Left lung (tissue), 10 donors: Measurements from ENCODE around the gene HDAC4. TPM values are rescaled to one million over a fixed set of nuclear protein-coding genes. Genes with fewer than 3 reads are reported as not detected.
A peak's percentile ranks its signal among the peaks of the same experiment; 100 is the strongest.

Experiments
- ATAC-seq: fragments of 200-7000 bp; cut with Tn5 transposase; one replicate; pipeline ENCODE4 v1.9.1; 2020; ENCODE audit warnings: moderate library complexity
- DNase-seq, 4 donors: peaks; one replicate each; pipeline ENCODE4 v3.0.0-alpha.2; 2013 to 2020
- H3K27ac ChIP-seq, 2 donors: fragments of 200-600 bp; sonication (generic) in 1 of 2; one replicate each; pipeline versions ENCODE4 v1.5.0 to v1.8.0; 2020 to 2021
- H3K27me3 ChIP-seq, 2 donors: fragments of 200-600 bp; sonication (generic) in 1 of 2; one replicate each; pipeline versions ENCODE4 v1.5.0 to v1.8.0; 2020 to 2021
- H3K36me3 ChIP-seq, 2 donors: fragments of 200-600 bp; sonication (generic) in 1 of 2; one replicate each; pipeline versions ENCODE4 v1.5.0 to v1.8.0; 2020 to 2021
- H3K4me1 ChIP-seq, 2 donors: fragments of 200-600 bp; one replicate each; pipeline ENCODE4 v1.8.0; 2021
- H3K4me3 ChIP-seq, 2 donors: fragments of 200-600 bp; sonication (generic) in 1 of 2; one replicate each; pipeline versions ENCODE4 v1.5.0 to v1.8.0; 2020 to 2021; ENCODE audit warnings: mild to moderate bottlenecking in 1 of 2
- H3K9me3 ChIP-seq, 2 donors: fragments of 200-600 bp; sonication (generic) in 1 of 2; one replicate each; pipeline versions ENCODE4 v1.5.0 to v1.8.0; 2020 to 2021
- intact Hi-C, 2 donors: fragments of 100-400 bp; cut with DNase I; formaldehyde crosslinking; loops; one replicate each; pipeline versions ENCODE4 v1.11.2 to v1.14.2; 2022
- polyA plus RNA-seq, 6 donors: library from polyadenylated mRNA; unstranded; fragments of 120-200 nt; gene quantifications; one replicate each; pipeline ENCODE4 v1.2.1, GENCODE V29; 2013; ENCODE audit not compliant: insufficient read length in 6 of 6
- total RNA-seq, 2 donors: library from RNA; stranded (reverse); fragmentation: NEBNext Ultra II Directional; extraction: Animal tissue kit (Norgen Biotek cat#: 25700); gene quantifications; one replicate each; pipeline ENCODE4 v1.2.1, GENCODE V29; 2021
- TF ChIP-seq, protein P1 (sequence below), 2 donors: fragments of 200-600 bp; sonication (generic) in 1 of 2; IDR thresholded peaks; one replicate each; pipeline versions ENCODE4 v1.5.0 to v1.8.0; 2021; ENCODE audit warnings: antibody characterized with exemption in 2 of 2
- donor health status: DM: no; HTN: yes; CAD: no.
- donor health status: DM: no; HTN: no; CAD: no.

The HDAC4 gene
- total and polyA plus RNA-seq, 8 donors, result 9.9 to 36.8 (median 12.8) TPM

DNA sequence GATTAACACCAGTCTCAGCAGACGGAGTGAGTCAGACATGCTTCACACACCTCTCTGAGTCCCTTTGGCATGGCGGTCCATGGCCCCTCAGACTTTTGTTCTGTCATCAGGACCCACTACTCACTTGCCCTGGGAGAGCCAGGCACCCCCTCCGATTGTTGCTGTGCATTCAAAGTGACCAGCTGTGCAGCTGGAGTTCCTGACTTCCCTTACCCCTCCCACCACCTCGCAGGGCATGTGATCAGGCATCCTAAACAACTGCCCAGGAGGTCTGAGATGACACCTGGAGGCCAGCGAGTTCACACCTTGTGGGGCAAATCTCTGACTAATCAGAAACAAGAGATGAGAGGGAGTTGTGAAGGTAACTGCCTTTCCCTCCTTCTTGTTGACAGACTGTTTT is 35.3 kb upstream of the HDAC4 start:
- TF ChIP-seq, protein P1, sequence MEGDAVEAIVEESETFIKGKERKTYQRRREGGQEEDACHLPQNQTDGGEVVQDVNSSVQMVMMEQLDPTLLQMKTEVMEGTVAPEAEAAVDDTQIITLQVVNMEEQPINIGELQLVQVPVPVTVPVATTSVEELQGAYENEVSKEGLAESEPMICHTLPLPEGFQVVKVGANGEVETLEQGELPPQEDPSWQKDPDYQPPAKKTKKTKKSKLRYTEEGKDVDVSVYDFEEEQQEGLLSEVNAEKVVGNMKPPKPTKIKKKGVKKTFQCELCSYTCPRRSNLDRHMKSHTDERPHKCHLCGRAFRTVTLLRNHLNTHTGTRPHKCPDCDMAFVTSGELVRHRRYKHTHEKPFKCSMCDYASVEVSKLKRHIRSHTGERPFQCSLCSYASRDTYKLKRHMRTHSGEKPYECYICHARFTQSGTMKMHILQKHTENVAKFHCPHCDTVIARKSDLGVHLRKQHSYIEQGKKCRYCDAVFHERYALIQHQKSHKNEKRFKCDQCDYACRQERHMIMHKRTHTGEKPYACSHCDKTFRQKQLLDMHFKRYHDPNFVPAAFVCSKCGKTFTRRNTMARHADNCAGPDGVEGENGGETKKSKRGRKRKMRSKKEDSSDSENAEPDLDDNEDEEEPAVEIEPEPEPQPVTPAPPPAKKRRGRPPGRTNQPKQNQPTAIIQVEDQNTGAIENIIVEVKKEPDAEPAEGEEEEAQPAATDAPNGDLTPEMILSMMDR (IDR thresholded peaks at IDR 0.05), result no peak
- ATAC-seq (no peak), DNase-seq (no peak)
- peaks cover 0 to 19% of the 10 kb centered on the region in 2 donors for H3K27me3 ChIP-seq
- H3K4me3 ChIP-seq, result no peak overlapping the region
- no peaks in the 10 kb centered on the region for H3K36me3 ChIP-seq
- peaks cover 0 to 38% of the 10 kb centered on the region in 2 donors for H3K4me1 ChIP-seq
- intact Hi-C loops, result no loop called here
- peaks cover 0 to 4% of the 10 kb centered on the region in 2 donors for H3K9me3 ChIP-seq
- peak overlapping the region in 1 of 2 donors; percentile 73 for H3K27ac ChIP-seq

DNA sequence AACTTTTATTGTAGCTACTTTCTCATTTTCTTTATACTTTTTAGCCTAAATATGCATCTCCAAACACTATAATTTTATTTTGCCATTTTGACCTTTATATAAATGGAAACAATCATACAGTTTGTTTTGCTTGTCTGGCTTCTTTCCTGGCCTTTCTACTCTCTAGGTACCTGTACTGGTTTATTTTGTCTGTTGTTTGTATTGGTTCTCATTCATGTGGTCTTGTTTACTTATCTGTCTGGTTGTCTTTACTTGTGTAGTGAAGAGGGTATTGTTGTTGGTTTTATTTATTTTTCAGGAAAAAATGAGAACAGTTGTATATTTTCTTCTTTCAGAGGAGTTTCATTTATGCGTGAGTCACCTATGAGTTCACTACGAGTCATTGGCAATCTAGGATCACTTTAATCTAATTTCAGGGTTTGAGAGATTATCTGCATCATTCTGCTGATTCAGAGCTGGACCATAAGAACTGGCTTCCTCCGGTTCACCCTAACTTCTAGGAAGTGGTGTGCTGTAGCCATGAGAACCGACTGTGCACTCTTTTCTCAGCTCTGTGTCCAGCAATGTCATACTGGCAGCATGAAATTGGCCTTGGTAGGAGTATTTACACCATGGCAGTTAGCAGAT is 33.1 kb upstream of the HDAC4 start:
- intact Hi-C loops, result no loop called here
- H3K4me3 ChIP-seq, result no peak overlapping the region
- peaks cover 0 to 16% of the 10 kb centered on the region in 2 donors for H3K4me1 ChIP-seq
- peaks cover 0 to 4% of the 10 kb centered on the region in 2 donors for H3K9me3 ChIP-seq
- TF ChIP-seq, protein P1 (IDR thresholded peaks at IDR 0.05), result no peak
- no peaks in the 10 kb centered on the region for H3K27me3 ChIP-seq
- no peaks in the 10 kb centered on the region for H3K36me3 ChIP-seq
- ATAC-seq (peak; percentile 31), DNase-seq (no peak)
- no peak overlapping the region for H3K27ac ChIP-seq

DNA sequence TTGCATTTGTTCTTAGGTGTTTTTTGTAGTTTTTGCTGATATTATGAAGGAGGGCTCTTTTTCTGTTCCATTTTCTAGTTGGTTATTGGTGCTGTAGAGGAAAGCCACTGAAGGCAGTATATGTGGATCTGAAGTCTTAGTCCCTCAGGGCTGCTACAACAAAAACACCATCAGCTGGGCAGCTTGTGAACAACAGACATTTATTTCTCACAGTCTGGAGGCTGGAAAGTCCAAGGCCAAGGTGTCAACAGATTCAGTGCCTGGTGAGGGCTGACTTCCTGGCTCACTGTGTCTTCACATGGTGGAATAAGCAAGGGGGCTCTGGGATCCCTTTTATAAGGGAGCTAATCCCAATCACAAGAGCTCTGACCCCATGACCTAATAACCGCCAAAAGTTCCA is 31.4 kb upstream of the HDAC4 start:
- H3K4me3 ChIP-seq, result no peak overlapping the region
- DNase-seq (no peak), ATAC-seq (no peak)
- H3K27ac ChIP-seq, result no peak overlapping the region
- TF ChIP-seq, protein P1 (IDR thresholded peaks at IDR 0.05), result no peak
- H3K36me3 ChIP-seq, result no peaks in the 10 kb centered on the region
- H3K9me3 ChIP-seq, result peaks cover 0 to 4% of the 10 kb centered on the region in 2 donors
- peaks cover 0 to 7% of the 10 kb centered on the region in 2 donors for H3K4me1 ChIP-seq
- intact Hi-C loops, result no loop called here
- no peaks in the 10 kb centered on the region for H3K27me3 ChIP-seq

DNA sequence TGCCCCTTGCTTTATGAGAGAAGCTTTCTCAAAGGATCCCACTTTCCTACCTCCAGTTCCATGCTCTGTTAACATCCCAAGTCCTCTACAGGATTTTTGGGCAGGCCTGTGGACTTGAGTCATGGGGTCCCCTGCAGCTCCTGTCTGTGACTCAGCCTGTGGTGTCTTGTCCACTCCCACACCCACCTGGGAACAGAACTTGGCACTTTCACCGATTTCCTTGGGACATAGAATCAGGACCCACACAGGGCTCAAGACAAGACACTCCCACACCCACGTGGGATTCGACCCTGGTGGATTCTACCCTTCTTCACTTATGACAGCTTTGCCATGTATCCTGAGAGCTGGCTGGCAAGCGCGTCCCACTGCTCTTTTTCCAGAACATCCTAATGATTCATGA is 30.7 kb upstream of the HDAC4 start:
- DNase-seq (no peak), ATAC-seq (no peak)
- intact Hi-C loops, result no loop called here
- Histone ChIP-seq H3K27ac (no peak overlapping the region), H3K4me3 (no peak overlapping the region), H3K36me3 (no peaks in the 10 kb centered on the region), H3K4me1 (peaks cover 0 to 2% of the 10 kb centered on the region in 2 donors), H3K27me3 (no peaks in the 10 kb centered on the region), H3K9me3 (peaks cover 0 to 4% of the 10 kb centered on the region in 2 donors)
- TF ChIP-seq, protein P1 (IDR thresholded peaks at IDR 0.05), result no peak

DNA sequence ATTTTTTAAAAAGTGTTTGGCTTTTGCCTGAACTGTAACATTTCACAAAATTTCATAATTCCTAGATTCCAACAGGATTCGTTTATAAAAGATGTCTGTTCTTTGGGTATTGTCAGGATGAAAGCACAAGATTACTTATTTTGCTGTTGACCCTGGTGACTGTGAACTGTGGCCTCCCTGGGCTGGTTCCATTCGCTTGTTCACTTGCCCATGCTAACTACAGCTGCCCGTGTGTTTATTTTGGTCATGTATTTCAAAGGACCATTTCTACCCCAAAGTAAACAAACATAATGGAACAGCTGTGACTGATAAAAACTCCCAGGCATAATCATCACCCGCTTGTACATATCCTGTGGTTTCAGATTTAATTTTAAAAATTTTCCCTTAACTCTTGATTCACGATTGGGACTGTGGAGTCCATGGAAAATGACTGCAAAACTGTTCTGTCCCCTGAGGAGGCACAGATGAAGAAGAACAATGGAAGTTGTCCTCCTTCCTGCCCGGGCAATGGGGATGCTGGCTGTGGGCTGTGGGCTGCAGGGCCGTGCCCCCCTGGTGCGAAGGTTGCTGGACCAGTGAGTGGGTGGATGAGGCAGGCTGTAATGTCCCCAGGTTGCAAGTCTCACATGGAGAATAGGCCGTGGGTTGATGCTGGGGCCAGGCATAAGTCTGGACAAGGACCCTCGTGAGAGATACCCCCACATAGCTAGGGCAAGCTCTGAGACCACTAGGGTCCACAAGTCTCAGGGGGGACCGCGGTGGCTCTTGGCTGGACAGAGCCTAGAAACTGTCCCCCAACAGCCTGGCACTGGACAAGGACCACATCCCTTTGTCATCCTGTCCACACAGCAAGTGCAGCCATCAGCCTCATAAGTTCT is 28.9 kb upstream of the HDAC4 start:
- no peaks in the 10 kb centered on the region for H3K4me1 ChIP-seq
- TF ChIP-seq, protein P1 (IDR thresholded peaks at IDR 0.05), result no peak
- intact Hi-C loops, result no loop called here
- ATAC-seq, result no peak
- H3K4me3 ChIP-seq, result no peak overlapping the region
- H3K36me3 ChIP-seq, result no peaks in the 10 kb centered on the region
- DNase-seq, result peak in 2 of 4 donors; percentile 62 to 71
- no peaks in the 10 kb centered on the region for H3K27me3 ChIP-seq
- no peak overlapping the region for H3K27ac ChIP-seq
- H3K9me3 ChIP-seq, result peaks cover 0 to 4% of the 10 kb centered on the region in 2 donors
